GM12872 (cell line): Measurements from ENCODE around the gene TSFM.

Experiments
- CTCF ChIP-seq: IDR thresholded peaks from 3 replicates; pipeline ENCODE4 v1.5.1; 2011; ENCODE audit warnings: low read depth, mild to moderate bottlenecking, low read length, moderate library complexity; ENCODE audit not compliant: insufficient read depth

The TSFM gene

GRCh38 chr12:57845478-57846284, 63.1 kb downstream of the TSFM start:
- no peak for TF ChIP-seq CTCF

DNA sequence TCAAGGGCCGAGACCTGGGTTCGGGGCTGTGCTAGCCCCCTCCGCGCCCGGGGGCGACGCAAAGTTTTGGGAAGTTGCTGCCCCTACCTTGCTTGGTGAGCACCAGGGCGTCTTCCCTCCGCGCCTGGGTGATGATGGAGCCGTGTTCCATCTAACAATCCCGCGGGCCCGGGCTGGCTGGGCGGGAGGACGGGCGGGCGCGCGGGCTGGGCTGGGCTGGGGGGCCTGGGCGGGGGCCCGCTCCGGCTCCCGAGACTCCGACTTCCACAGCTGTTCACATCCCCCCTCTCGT, 63.6 kb downstream of the TSFM start:
- TF ChIP-seq CTCF, result no peak

DNA sequence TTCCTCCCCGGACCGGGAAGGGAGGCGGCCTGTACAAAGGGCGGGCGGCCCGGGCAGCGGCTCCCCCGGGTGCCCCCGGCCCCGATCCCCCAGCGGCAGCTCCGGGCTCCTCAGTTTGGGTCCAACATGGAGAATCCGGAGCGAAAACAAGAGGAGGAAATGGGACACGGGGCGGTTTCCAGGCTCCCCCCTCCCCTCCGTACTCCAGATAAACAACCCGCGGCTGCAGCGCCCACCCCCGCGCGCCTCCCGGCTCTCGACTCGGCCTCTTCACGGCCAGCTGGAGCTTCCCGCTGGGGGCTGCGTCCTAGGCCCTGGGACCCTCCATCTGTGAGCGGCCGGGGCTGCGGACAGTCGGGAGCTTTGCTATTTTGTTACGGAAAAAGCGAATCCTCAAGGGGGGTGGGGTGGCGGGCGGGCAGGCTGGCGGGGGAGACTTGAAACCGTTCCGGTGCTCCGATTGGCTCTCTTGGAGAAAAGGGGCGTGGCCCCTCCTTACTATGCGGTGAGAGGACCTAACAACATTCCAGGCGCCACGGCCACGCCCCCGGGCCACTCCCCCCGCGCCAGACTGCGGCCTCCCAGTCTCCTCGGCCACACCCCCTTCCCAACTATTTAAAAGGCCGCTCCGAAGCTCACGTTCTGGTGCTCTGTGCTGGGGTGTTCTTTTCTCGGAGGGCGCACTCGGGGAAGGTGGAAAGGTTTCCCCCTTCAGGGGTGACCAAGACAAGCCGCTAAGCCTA, 64.2 kb downstream of the TSFM start, which contains the start of gene CTDSP2:
Gene CTDSP2, minus strand, starts transcription at position 153 of the 743 bp plus-strand sequence. CDS start 294 bp downstream, outside the sequence.
- TF ChIP-seq CTCF, result no peak
